Vagina (tissue), 2 donors: Measurements from ENCODE around the gene DAGLA. TPM values are rescaled to one million over a fixed set of nuclear protein-coding genes. Genes with fewer than 3 reads are reported as not detected.

ENCODE experiments used
- DNase-seq, 2 donors: peaks; one replicate each; pipeline ENCODE4 v3.0.0-alpha.2; 2017; ENCODE audit errors: extremely low spot score in 2 of 2
- H3K27ac ChIP-seq: fragments of 200-600 bp; sonication (generic); one replicate; pipeline ENCODE4 v1.5.1; 2019
- H3K27me3 ChIP-seq: fragments of 200-600 bp; sonication (generic); one replicate; pipeline ENCODE4 v1.5.1; 2019
- H3K36me3 ChIP-seq, 2 donors: fragments of 200-600 bp; sonication (generic); one replicate each; pipeline ENCODE4 v1.5.1; 2017 to 2019
- H3K4me1 ChIP-seq: fragments of 200-600 bp; sonication (generic); one replicate; pipeline ENCODE4 v1.5.1; 2019
- H3K4me3 ChIP-seq, 2 donors: fragments of 200-600 bp; sonication (generic); 1 replicate in 1 of 2; 2 replicates in 1 of 2; pipeline ENCODE4 v1.5.1; 2016 to 2019
- H3K9me3 ChIP-seq: fragments of 200-600 bp; sonication (generic); one replicate; pipeline ENCODE4 v1.5.1; 2019
- POLR2A ChIP-seq, 2 donors: fragments of 450-650 bp; IDR thresholded peaks; one replicate each; pipeline ENCODE4 v1.6.1; 2017; ENCODE audit warnings: antibody characterized with exemption in 2 of 2, mild to moderate bottlenecking in 2 of 2, moderate library complexity in 2 of 2
- POLR2AphosphoS5 ChIP-seq, 2 donors: sonication (generic); formaldehyde crosslinking; IDR thresholded peaks; one replicate each; pipeline ENCODE4 v1.9.0; 2017; ENCODE audit warnings: antibody characterized with exemption in 2 of 2, mild to moderate bottlenecking in 2 of 2, low read depth in 1 of 2; ENCODE audit not compliant: insufficient read depth in 1 of 2
- intact Hi-C: fragments of 100-400 bp; cut with DNase I; formaldehyde crosslinking; loops from one replicate; pipeline ENCODE4 v1.15.1; 2023
- total RNA-seq: library from RNA; depleted of rRNA; stranded (reverse); fragments of >200 nt; gene quantifications from one replicate; pipeline ENCODE4 v1.2.3, GENCODE V29; 2016
- TF ChIP-seq, protein P1 (sequence below), 3 experiments: fragments of 450-650 bp in 2 of 3; fragments of 200-600 bp in 1 of 3; sonication (generic) in 1 of 3; IDR thresholded peaks; one replicate each; pipeline ENCODE4 v1.5.1; 2017 to 2019; ENCODE audit warnings: antibody characterized with exemption in 3 of 3, mild to moderate bottlenecking in 2 of 3, moderate library complexity in 2 of 3

DAGLA gene
- total RNA-seq, 1 donor from 2014 or later, result 1.5 TPM

DNA sequence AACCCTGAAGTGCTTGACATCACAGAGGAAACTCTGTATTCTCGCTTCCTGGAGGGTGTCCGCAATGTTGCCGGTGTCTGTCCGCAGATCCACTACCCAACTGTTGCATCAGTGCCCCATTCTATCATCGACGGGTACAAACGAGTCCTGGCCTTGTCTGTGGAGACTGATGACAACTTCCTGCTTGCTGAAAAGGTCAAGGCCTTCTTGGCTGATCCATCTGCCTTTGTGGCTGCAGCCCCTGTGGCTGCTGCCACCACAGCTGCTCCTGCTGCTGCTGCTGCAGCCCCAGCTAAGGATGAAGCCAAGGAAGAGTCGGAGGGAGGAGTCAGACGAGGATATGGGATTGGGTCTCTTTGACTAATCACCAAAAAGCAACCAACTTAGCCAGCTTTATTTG, 42.9 kb upstream of the DAGLA start:
- no peaks in the 10 kb centered on the region for H3K36me3 ChIP-seq
- DNase-seq, result no peak
- intact Hi-C loops, result loop anchor here (10.0 kb wide), 1 partner anchor 152 kb away; a partner anchor contains a TSS
- no peaks in the 10 kb centered on the region for H3K4me1 ChIP-seq
- TF ChIP-seq POLR2A (IDR thresholded peaks at IDR 0.05) (no peak), POLR2AphosphoS5 (IDR thresholded peaks at IDR 0.05; ENCODE audit: insufficient read depth in 1 of 2, low read depth in 1 of 2) (no peak)
- TF ChIP-seq, protein P1, sequence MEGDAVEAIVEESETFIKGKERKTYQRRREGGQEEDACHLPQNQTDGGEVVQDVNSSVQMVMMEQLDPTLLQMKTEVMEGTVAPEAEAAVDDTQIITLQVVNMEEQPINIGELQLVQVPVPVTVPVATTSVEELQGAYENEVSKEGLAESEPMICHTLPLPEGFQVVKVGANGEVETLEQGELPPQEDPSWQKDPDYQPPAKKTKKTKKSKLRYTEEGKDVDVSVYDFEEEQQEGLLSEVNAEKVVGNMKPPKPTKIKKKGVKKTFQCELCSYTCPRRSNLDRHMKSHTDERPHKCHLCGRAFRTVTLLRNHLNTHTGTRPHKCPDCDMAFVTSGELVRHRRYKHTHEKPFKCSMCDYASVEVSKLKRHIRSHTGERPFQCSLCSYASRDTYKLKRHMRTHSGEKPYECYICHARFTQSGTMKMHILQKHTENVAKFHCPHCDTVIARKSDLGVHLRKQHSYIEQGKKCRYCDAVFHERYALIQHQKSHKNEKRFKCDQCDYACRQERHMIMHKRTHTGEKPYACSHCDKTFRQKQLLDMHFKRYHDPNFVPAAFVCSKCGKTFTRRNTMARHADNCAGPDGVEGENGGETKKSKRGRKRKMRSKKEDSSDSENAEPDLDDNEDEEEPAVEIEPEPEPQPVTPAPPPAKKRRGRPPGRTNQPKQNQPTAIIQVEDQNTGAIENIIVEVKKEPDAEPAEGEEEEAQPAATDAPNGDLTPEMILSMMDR (IDR thresholded peaks at IDR 0.05), result no peak
- H3K4me3 ChIP-seq, result no peak overlapping the region
- H3K27me3 ChIP-seq, result no peaks in the 10 kb centered on the region
- H3K27ac ChIP-seq, result no peak overlapping the region
- no peaks in the 10 kb centered on the region for H3K9me3 ChIP-seq

DNA sequence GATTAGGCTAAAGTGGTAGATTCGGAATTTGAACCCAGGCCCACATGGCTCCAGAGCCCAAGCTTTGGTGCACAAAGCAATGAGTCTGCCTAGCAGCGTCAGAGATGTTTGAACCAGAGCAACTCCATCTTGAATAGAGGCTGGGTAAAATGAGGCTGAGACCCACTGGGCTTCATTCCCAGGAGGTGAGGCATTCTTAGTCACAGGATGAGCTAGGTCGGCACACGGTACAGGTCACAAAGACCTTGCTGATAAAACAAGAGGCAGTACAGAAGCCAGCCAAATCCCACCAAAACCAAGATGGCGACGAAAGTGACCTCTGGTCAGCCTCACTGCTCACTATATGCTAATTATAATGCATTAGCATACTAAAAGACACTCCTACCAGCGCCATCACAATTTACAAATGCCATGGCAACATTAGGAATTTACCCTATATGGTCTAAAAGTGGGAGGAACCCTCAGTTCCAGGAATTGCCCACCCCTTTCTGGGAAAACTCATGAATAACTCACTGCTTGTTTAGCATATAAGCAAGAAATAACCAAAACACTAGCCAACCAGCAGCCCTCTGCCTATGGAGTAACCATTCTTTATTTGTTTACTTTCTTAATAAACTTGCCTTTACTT, 40.3 kb upstream of the DAGLA start:
- H3K4me1 ChIP-seq, result no peaks in the 10 kb centered on the region
- no peaks in the 10 kb centered on the region for H3K36me3 ChIP-seq
- DNase-seq, result no peak
- H3K4me3 ChIP-seq, result no peak overlapping the region
- no peak overlapping the region for H3K27ac ChIP-seq
- no peaks in the 10 kb centered on the region for H3K9me3 ChIP-seq
- intact Hi-C loops, result loop anchor here (10.0 kb wide), 1 partner anchor 155 kb away; a partner anchor contains a TSS
- TF ChIP-seq, protein P1 (IDR thresholded peaks at IDR 0.05), result no peak
- TF ChIP-seq POLR2AphosphoS5 (IDR thresholded peaks at IDR 0.05; ENCODE audit: insufficient read depth in 1 of 2, low read depth in 1 of 2) (no peak), POLR2A (IDR thresholded peaks at IDR 0.05) (no peak)
- H3K27me3 ChIP-seq, result no peaks in the 10 kb centered on the region

DNA sequence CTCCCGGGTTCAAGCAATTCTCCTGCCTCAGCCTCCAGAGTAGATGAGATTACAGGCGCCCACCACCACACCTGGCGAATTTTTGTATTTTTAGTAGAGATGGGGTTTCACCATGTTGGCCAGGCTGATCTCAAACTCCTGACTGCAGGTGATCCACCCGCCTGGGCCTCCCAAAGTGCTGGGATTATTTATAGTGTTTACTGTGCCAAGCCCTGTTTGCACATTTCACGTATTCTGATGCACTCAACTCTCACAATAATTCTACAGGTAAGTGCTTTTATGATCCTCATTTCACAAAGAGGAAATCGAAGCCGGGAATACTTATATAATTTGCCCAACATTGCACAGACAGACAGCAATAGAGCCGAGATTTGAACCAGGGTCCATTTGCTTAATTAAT, 38.0 kb upstream of the DAGLA start:
- no peak for DNase-seq
- intact Hi-C loops, result no loop called here

DNA sequence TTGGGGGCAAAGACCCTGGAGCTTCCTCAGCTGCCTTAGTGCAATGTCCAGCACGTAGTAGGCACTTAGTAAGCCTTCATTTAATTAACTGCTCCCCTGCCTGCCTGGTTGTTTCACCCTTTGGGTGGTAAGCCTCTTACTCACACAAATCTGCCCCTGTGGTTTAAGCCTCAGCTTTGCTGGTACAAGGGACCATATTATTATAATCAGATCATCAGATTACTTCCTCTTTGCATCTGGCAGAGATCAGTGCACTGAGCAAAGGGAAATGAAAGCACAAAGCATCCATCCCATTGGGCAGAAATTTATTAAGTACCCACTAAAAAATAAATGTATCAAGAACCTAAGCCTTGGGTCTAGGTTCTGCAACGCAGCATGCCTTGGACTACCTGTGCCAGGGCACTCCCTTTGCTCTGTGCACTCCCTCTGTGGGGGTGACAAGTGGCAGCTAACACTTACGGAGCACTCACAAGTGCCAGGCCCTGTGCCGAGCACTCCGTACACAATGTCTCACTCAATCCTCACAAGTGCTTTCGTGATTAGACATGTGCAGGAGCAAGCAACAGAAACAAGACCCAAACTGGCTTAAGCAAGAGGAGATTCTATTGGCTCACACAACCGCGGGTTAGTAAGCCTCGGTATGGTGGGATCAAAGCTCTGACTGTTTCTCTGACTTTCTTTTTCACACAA, 34.9 kb upstream of the DAGLA start:
- H3K4me3 ChIP-seq, result no peak overlapping the region
- intact Hi-C loops, result no loop called here
- H3K4me1 ChIP-seq, result no peaks in the 10 kb centered on the region
- TF ChIP-seq, protein P1 (IDR thresholded peaks at IDR 0.05), result no peak
- H3K9me3 ChIP-seq, result no peaks in the 10 kb centered on the region
- H3K36me3 ChIP-seq, result no peaks in the 10 kb centered on the region
- H3K27me3 ChIP-seq, result no peaks in the 10 kb centered on the region
- no peak overlapping the region for H3K27ac ChIP-seq
- DNase-seq, result no peak

More for the DNA sequence above, 38.0 kb upstream of the DAGLA start:
- Histone ChIP-seq H3K36me3 (no peaks in the 10 kb centered on the region), H3K4me1 (no peaks in the 10 kb centered on the region), H3K27ac (no peak overlapping the region), H3K9me3 (no peaks in the 10 kb centered on the region), H3K4me3 (no peak overlapping the region), H3K27me3 (no peaks in the 10 kb centered on the region)
- TF ChIP-seq POLR2AphosphoS5 (IDR thresholded peaks at IDR 0.05; ENCODE audit: insufficient read depth in 1 of 2, low read depth in 1 of 2) (no peak), POLR2A (IDR thresholded peaks at IDR 0.05) (no peak)
- TF ChIP-seq, protein P1 (IDR thresholded peaks at IDR 0.05), result no peak

DNA sequence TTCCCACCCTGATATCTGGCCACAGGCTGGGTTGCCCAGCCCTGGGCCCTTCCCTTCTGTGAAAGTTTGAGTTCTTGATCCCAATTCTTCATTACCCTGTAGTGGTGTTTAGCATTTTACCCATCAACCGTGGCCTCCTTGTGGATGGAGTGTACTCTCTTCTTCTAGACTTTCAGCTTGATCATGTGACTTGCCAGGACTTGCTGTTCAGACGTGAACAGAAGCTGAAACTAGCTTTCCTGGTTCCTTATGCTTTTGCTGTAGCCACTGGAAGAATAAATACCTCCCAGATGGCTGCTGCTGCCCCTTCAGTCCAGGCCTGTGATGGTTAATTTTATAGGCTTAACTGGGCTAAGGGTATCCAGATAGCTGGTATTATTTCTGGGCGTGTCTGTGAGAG, 32.7 kb upstream of the DAGLA start:
- Histone ChIP-seq H3K27ac (no peak overlapping the region), H3K36me3 (no peaks in the 10 kb centered on the region), H3K4me1 (no peaks in the 10 kb centered on the region), H3K4me3 (no peak overlapping the region), H3K9me3 (no peaks in the 10 kb centered on the region), H3K27me3 (no peaks in the 10 kb centered on the region)
- TF ChIP-seq POLR2A (IDR thresholded peaks at IDR 0.05) (no peak), POLR2AphosphoS5 (IDR thresholded peaks at IDR 0.05; ENCODE audit: insufficient read depth in 1 of 2, low read depth in 1 of 2) (no peak)
- TF ChIP-seq, protein P1 (IDR thresholded peaks at IDR 0.05), result no peak
- intact Hi-C loops, result no loop called here
- no peak for DNase-seq
